GM21529 (cell line): ENCODE measurements around the gene PLEKHG3.

Experiments
- ATAC-seq: cut with Tn5 transposase; IDR thresholded peaks from one replicate; pipeline ENCODE4 v1.9.1; 2021; ENCODE audit not compliant: unreplicated experiment

The PLEKHG3 gene

GRCh38 chr14:64762044-64763034 lies 58.1 kb downstream of the PLEKHG3 start:
- no peak for ATAC-seq

GRCh38 chr14:64763085-64763782 lies 59.0 kb downstream of the PLEKHG3 start:
- no peak for ATAC-seq

GRCh38 chr14:64763801-64764621 lies 59.8 kb downstream of the PLEKHG3 start:
- ATAC-seq: no peak

GRCh38 chr14:64764641-64765520 lies 60.7 kb downstream of the PLEKHG3 start:
- ATAC-seq: no peak

- no peak for ATAC-seq
Observed at GRCh38 chr14:64765740-64766302, 61.6 kb downstream of the PLEKHG3 start.

- no peak for ATAC-seq
Observed at GRCh38 chr14:64766430-64767151, 62.4 kb downstream of the PLEKHG3 start.

GRCh38 chr14:64767215-64767964 lies 63.2 kb downstream of the PLEKHG3 start:
- ATAC-seq: no peak

GRCh38 chr14:64768401-64769095 lies 64.3 kb downstream of the PLEKHG3 start:
- no peak for ATAC-seq

GRCh38 chr14:64769096-64770020 lies 65.1 kb downstream of the PLEKHG3 start:
- no peak for ATAC-seq

GRCh38 chr14:64770751-64771150 lies 66.5 kb downstream of the PLEKHG3 start:
- no peak for ATAC-seq

- ATAC-seq: no peak
Observed at GRCh38 chr14:64771161-64771560, 66.9 kb downstream of the PLEKHG3 start.

- no peak for ATAC-seq
Observed at GRCh38 chr14:64772397-64772950, 68.2 kb downstream of the PLEKHG3 start.

- ATAC-seq: no peak
Observed at GRCh38 chr14:64773046-64773445, 68.8 kb downstream of the PLEKHG3 start.

- ATAC-seq: no peak
Observed at GRCh38 chr14:64773577-64773976, 69.4 kb downstream of the PLEKHG3 start.

GRCh38 chr14:64774272-64774671 lies 70.0 kb downstream of the PLEKHG3 start:
- ATAC-seq: no peak

- no peak for ATAC-seq
Observed at GRCh38 chr14:64775081-64775777, 71.0 kb downstream of the PLEKHG3 start.
